T-helper 2 cell treated with Interferon-gamma antibody and Interleukin-4, amounts not matched to agents 100 ng/mL and 5 ng/mL, for 36 hours (primary cell): ENCODE measurements around the gene TSPAN15. TPM values are rescaled to one million over a fixed set of nuclear protein-coding genes. Genes with fewer than 3 reads are reported as not detected.

Experiments
- intact Hi-C: fragments of 100-400 bp; cut with micrococcal nuclease; formaldehyde crosslinking; loops from one replicate; pipeline ENCODE4 v1.15.1; 2023
- total RNA-seq: library from RNA; stranded (reverse); gene quantifications from 2 replicates; pipeline ENCODE4 v1.2.3, GENCODE V29; 2022

Gene TSPAN15
- total RNA-seq, result 1.0 TPM in 2 replicates

GRCh38 chr10:69451209-69451783, at the start of gene TSPAN15:
Gene TSPAN15 (plus strand): TSS chr10:69451465. CDS start chr10:69451595, 130 bp downstream.
- intact Hi-C loops, result no loop called here

DNA sequence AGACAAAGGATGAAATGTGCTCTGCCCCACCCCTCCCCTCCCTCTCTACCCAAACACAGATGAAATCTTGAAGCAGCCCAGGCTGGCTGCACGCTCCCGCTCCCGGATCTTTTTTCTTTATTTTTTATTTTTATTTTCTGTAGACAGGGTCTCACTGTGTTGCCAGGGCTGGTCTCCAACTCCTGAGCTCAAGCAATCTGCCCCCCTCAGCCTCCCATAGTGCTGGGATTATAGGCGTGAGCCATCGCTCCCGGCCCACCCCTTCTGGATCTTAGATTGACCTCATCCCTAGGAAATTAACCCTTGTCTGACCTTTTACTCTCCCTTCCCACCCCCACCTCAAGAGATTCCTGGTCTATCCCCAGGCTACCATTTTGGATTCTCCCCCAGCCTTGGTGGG, 48.9 kb upstream of the TSPAN15 start:
- intact Hi-C loops, result loop anchor here (10.0 kb wide), 1 partner anchor 308 kb away; no protein-coding TSS in a partner anchor

GRCh38 chr10:69403066-69403465, 48.2 kb upstream of the TSPAN15 start:
- intact Hi-C loops, result loop anchor here (10.0 kb wide), 1 partner anchor 308 kb away; no protein-coding TSS in a partner anchor

- intact Hi-C loops, result loop anchor here (10.0 kb wide), 1 partner anchor 309 kb away; no protein-coding TSS in a partner anchor
These were observed 47.7 kb upstream of the TSPAN15 start for GRCh38 chr10:69403519-69403918.

DNA sequence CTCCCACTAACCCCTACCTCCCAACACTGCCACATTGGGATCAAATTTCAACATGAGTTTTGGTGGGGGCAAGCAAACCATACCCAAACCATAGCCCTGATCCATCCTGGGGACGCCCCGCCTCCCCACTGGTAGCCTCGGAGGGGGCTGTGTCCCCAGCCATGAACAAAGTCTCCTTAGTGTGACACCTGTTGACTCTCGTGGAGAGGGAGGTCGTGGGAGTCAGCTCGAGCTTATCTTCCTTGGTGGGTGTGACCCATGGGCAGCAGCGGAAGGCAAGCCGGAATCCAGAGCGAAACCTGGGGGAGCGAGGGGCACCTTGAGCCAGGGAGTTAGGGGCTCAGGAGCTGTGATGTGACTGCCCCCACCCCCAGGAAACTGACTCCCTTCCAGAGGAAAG, 46.5 kb upstream of the TSPAN15 start:
- intact Hi-C loops, result loop anchor here (5.0 to 10.0 kb wide), 3 partner anchors 233 to 502 kb away; partner anchors contain the start of gene DDX50

DNA sequence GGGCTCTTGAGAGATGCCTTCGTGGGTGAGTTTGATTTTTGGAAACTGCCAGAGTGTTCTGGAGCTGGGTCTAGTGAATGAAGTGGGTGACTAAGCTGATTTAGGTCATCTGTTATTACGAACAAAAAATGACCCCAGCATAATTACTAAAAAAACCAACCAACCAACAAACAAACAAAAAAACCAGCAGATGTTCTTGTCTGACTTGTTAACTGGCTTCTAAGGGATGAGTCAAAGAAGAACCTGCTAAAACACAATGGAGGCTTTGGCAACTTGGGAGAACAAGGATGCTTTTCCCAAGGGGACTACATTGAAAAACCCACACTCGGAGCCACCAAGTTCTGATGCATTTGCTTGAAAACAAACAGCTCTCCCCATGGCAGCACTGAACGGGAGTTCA, 46.0 kb upstream of the TSPAN15 start:
- intact Hi-C loops, result loop anchor here (5.0 to 10.0 kb wide), 3 partner anchors 232 to 503 kb away; partner anchors contain the start of gene DDX50

DNA sequence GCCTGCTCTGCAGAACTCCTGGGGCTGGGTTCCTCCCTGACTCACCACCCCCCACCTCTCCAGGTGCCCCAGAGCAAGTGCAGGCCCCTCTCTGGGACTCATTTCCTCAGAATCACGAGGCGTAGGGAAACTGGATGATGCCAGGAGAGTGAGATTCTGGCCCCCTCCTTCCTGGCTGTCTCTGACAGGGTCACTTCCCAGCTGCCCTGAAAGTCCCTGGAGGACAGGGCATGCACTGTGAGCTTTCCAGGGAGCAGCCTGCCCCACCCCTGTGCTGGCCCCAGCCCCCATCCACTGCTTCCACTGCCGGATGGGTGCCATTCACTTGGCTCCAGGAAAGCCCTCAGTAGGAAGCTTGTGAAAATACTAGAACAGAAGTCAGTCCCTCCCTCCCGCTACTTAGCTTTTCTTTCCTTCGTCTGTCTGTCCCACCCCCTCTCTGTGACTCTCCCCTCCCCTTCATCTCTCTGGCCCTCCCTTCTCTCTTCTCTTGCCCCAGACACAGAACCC, 44.9 kb upstream of the TSPAN15 start:
- intact Hi-C loops, result loop anchor here (5.0 to 10.0 kb wide), 3 partner anchors 231 to 504 kb away; partner anchors contain the start of gene DDX50

DNA sequence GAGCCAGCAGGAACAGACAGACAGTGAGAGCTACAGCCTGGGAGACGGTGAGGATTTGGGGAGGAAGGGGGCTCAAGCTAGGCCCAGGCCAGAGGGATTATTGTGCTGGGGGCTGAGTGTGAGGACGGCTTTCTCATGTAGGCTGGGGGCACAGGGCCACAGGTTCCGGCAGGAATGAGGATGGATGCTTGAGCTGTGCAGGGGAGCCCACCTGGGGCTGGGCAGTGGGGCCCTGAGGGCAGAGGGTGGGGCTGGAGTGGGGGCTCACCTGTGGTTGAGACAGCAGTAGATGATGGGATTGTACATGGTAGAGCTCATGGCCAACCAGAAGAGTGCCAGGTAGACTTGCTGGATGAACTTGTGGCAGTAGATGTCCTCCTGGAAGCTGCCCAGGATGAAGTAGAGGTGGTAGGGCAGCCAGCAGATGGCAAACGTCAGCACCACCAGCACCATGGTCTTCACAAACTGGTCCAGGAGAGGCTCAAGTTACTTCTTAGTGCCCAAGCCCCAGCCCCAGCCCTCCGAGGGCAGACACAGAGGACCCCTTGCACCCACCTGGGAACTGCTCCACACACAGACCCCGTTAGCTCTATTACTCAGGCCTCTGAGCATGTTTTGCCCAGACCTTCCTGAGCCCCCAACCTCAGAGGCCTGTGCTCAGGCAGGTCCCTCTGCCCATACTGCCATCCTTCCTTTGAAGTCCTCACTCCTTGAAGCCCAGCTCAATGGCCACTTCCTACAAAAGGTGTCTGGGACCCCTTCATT, 44.3 kb upstream of the TSPAN15 start:
- intact Hi-C loops, result loop anchor here (5.0 to 10.0 kb wide), 3 partner anchors 230 to 505 kb away; partner anchors contain the start of gene DDX50

DNA sequence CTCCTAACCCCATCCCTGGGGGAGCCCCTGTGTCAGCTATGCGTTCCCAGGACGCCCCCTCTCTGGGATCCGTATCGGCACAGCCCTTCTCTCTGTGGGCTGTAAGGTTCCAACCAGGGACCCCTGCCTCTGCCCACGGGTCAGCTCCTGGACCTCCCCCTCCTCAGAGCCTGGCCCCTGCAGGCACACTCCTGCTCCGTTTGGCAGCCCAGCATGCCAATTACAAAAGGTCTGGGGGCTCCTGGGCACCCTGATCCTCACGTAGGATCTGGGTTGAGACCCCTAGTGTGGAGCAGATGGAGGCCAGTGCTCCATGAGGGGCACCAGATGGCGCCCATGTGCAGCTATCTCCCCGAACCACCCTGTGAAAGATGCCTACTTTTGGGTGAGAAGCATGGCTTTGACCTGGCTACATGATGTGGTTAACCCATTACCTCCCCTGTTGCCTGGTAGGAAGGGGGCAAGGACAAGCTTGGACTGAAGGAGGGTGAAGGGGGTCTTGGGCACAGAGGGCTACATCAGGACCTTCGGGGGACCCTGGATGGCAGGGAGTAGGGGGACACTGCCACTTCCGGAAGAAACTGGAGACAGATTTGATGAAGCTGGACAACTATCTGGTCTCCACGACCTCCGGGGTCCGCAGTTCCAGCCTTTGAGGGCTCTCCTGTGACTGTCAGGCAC, 43.5 kb upstream of the TSPAN15 start:
- intact Hi-C loops, result loop anchor here (1.0 to 10.0 kb wide), 8 partner anchors 100 to 505 kb away; partner anchors contain the start of genes DDX21, DDX50, SUPV3L1 and VPS26A

- intact Hi-C loops, result loop anchor here (1.0 to 10.0 kb wide), 9 partner anchors 90 to 506 kb away; partner anchors contain the start of genes DDX21, DDX50, SUPV3L1 and VPS26A
These were observed 42.7 kb upstream of the TSPAN15 start for GRCh38 chr10:69408318-69409175.

DNA sequence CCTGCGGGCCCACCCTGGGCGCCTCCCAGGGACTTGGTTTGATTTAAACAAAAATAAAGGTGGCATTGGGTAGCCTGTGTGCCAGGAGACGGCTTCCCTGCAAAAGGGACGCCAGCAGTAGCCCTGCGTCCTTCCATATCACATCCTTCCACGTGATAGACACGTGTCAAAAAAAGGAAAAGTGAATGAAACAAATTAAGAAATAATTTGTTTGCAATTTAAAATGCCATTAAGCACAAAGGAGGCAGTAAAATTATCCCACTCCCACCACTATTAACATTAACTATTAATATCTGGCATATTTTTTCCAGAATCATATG, 42.1 kb upstream of the TSPAN15 start:
- intact Hi-C loops, result loop anchor here (1.0 to 10.0 kb wide), 6 partner anchors 91 to 507 kb away; partner anchors contain the start of genes DDX21, DDX50 and VPS26A

- intact Hi-C loops, result loop anchor here (1.0 to 10.0 kb wide), 6 partner anchors 92 to 508 kb away; partner anchors contain the start of genes DDX21, DDX50 and VPS26A
These were observed 41.3 kb upstream of the TSPAN15 start for GRCh38 chr10:69409968-69410367.

DNA sequence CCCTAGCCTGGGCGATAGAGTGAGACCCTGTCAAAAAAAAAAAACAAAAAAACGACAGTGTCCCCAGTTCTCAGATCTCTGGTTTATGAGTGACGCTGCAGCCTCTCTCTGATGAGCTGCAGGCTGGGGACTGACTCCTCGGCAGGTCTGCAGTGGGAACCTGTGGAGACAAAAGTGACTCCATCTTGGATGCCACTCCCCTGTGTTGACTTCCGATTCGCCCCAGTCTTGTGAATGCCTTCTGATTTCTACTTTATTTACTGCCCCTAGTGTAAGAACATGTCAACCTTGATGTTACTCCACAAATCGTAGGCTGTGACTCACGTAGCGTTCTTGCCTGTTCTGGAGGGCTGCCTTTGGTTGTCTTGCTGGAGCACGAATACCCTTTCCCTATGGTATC, 40.8 kb upstream of the TSPAN15 start:
- intact Hi-C loops, result no loop called here

DNA sequence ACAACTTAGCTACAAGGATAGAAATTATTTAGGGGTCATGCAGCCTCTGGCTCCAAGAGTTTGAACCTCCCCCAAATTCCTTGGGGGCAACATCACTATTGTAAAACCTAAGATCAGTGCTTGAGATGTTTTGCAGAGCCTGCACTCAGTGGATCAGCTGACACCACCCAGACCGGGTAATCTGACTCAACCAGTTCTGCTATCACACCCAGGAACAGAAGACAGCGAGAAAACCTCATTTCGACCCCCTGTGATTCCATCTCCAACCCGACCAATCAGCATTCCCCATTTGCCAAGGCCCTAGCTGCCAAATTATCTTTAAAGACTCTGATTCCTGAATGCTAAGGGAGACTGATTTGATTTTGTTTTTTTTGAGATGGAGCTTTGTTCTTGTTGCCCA, 39.8 kb upstream of the TSPAN15 start:
- intact Hi-C loops, result no loop called here

GRCh38 chr10:69412232-69412790, 39.0 kb upstream of the TSPAN15 start:
- intact Hi-C loops, result no loop called here

- intact Hi-C loops, result no loop called here
These were observed 37.9 kb upstream of the TSPAN15 start for GRCh38 chr10:69413221-69413865.

- intact Hi-C loops, result no loop called here
These were observed 36.9 kb upstream of the TSPAN15 start for GRCh38 chr10:69414036-69415018.

GRCh38 chr10:69415049-69415448, 36.2 kb upstream of the TSPAN15 start:
- intact Hi-C loops, result no loop called here
